Vagina (tissue), 2 donors: Measurements from ENCODE around the gene P2RY12.

Experiments used
- CTCF ChIP-seq, 3 experiments: fragments of 450-650 bp in 2 of 3; fragments of 200-600 bp in 1 of 3; sonication (generic) in 1 of 3; IDR thresholded peaks; one replicate each; pipeline ENCODE4 v1.5.1; 2017 to 2019; ENCODE audit warnings: antibody characterized with exemption in 3 of 3, mild to moderate bottlenecking in 2 of 3, moderate library complexity in 2 of 3
- POLR2A ChIP-seq, 2 donors: fragments of 450-650 bp; IDR thresholded peaks; one replicate each; pipeline ENCODE4 v1.6.1; 2017; ENCODE audit warnings: antibody characterized with exemption in 2 of 2, mild to moderate bottlenecking in 2 of 2, moderate library complexity in 2 of 2
- POLR2AphosphoS5 ChIP-seq, 2 donors: sonication (generic); formaldehyde crosslinking; IDR thresholded peaks; one replicate each; pipeline ENCODE4 v1.9.0; 2017; ENCODE audit warnings: antibody characterized with exemption in 2 of 2, mild to moderate bottlenecking in 2 of 2, low read depth in 1 of 2; ENCODE audit not compliant: insufficient read depth in 1 of 2

GRCh38 chr3:151297429-151297828 lies 87.1 kb downstream of the P2RY12 start:
- TF ChIP-seq CTCF (IDR thresholded peaks at IDR 0.05) (no peak), POLR2A (IDR thresholded peaks at IDR 0.05) (no peak), POLR2AphosphoS5 (IDR thresholded peaks at IDR 0.05; ENCODE audit: insufficient read depth in 1 of 2, low read depth in 1 of 2) (no peak)
